Inferior parietal cortex (tissue), 1 donor: ENCODE results near the gene HDAC10.

ENCODE experiments used
- DNase-seq: peaks from one replicate; pipeline ENCODE4 v3.0.0-alpha.2; 2016; ENCODE audit errors: extremely low spot score

Gene HDAC10

GRCh38 chr22:50201191-50202129, 49.6 kb downstream of the HDAC10 start:
- DNase-seq: no peak

GRCh38 chr22:50200461-50201190, 50.4 kb downstream of the HDAC10 start, which contains the start of gene SELENOO:
SELENOO (plus strand) TSS chr22:50201011; CDS start chr22:50201037, 26 bp downstream.
- DNase-seq: peak; percentile 87

GRCh38 chr22:50199829-50200460, 51.1 kb downstream of the HDAC10 start:
- DNase-seq: no peak

GRCh38 chr22:50199251-50199721, 51.8 kb downstream of the HDAC10 start:
- no peak for DNase-seq

- no peak for DNase-seq
These were observed 52.4 kb downstream of the HDAC10 start for GRCh38 chr22:50198624-50199017.

GRCh38 chr22:50197856-50198623, 53.0 kb downstream of the HDAC10 start:
- DNase-seq: no peak

- no peak for DNase-seq
These were observed 53.9 kb downstream of the HDAC10 start for GRCh38 chr22:50197000-50197800.

GRCh38 chr22:50196256-50196655, 54.8 kb downstream of the HDAC10 start:
- DNase-seq: no peak
